Spleen (tissue), 7 donors: ENCODE measurements around the gene CCDC82.

Source experiments
- CTCF ChIP-seq, 11 experiments: fragments of 200-600 bp in 7 of 11; fragments of 450-650 bp in 4 of 11; sonication (generic) in 4 of 11; IDR thresholded peaks in 8 of 11; conservative IDR thresholded peaks in 3 of 11; 1 replicate in 7 of 11; 2 replicates in 4 of 11; pipeline versions ENCODE4 v1.4.0 to v1.8.0; 2016 to 2021; ENCODE audit warnings: antibody characterized with exemption in 11 of 11, inconsistent platforms in 4 of 11, mild to moderate bottlenecking in 1 of 11
- POLR2A ChIP-seq, 3 donors: fragments of 450-650 bp; IDR thresholded peaks; one replicate each; pipeline ENCODE4 v1.5.1; 2017; ENCODE audit warnings: antibody characterized with exemption in 3 of 3, mild to moderate bottlenecking in 1 of 3
- donor health status: DM: no; HTN: no; CAD: no; lungs with moderate emphysema.
- donor health status: DM: no; HTN: no; CAD: no.
- donor health status: DM: no; HTN: no; CAD: no.

GRCh38 chr11:96329855-96330510, 59.7 kb downstream of the CCDC82 start:
- TF ChIP-seq CTCF (IDR thresholded peaks at IDR 0.05 in 8 of 11, conservative IDR thresholded peaks at IDR 0.05 in 3 of 11) (no peak), POLR2A (IDR thresholded peaks at IDR 0.05) (no peak)
